Measurements from ENCODE around the gene CHD6.

Gene CHD6

DNA sequence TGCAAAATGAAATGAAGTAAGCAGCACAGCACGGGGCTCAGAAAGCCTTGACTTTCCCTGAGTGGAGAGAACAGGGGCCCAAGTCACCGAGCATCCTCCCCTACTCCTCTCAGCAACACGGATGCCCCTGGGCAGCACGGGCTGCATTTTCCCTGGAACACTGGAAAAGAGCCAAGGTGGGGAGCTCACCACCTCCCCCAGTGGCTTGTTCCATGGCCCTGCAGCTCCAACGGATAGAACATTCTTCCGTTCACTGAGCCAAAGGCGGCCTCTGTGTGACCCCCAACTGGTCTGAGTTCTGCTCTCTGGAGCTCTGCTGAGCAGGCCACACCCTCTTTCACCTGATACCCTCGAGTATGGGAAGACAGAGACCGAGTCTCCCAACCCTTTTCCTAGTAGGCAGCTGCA is 230.7 kb downstream of the CHD6 start:
- FAIRE-seq: no peak

DNA sequence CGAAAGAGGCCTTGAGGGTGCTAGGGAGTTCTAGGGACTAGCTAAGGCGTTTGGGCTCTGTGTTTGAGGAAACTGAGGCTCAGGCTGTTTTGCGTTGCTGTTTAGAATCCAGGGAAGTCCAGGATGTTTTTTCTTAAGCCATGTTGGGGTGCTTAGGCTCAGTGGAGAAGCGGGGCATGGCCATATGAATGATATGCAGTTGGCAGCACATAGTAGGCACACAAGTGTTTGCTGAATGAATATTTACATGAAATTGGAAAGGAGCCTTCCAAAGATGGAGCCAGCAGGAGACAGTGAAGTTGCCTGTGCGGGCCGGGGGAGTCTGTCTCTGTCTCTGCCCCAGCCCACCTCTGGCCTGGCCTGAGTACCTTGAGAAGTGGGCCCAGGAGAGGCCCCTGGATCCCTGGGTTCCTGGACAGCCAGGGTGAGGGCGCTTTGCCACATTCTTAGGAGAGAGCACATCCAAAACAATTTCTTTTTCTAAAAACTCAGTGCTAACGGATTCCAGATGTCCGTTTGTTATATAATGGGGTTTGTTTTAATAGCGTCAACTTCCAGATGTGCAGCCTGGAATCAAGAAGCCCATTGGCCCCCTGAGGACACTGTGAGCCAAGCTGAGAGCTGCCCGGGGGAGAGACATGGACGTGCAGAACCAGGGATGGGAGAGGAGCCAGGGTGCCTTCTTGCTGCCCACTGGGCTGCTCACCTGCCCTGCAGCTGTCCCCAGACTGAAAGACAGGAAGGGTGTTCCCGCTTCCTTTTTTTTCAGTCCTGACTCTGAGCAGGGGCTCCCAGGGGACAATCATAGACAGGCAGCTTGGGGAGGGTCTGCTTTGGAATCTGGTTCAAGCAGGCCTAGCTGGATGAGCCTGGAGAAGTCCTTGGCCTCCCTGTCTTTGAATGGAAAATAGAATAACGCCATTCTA is 231.4 kb downstream of the CHD6 start:
- FAIRE-seq: no peak

- FAIRE-seq: no peak
These were observed 235.3 kb downstream of the CHD6 start for GRCh38 chr20:41382791-41383305.

DNA sequence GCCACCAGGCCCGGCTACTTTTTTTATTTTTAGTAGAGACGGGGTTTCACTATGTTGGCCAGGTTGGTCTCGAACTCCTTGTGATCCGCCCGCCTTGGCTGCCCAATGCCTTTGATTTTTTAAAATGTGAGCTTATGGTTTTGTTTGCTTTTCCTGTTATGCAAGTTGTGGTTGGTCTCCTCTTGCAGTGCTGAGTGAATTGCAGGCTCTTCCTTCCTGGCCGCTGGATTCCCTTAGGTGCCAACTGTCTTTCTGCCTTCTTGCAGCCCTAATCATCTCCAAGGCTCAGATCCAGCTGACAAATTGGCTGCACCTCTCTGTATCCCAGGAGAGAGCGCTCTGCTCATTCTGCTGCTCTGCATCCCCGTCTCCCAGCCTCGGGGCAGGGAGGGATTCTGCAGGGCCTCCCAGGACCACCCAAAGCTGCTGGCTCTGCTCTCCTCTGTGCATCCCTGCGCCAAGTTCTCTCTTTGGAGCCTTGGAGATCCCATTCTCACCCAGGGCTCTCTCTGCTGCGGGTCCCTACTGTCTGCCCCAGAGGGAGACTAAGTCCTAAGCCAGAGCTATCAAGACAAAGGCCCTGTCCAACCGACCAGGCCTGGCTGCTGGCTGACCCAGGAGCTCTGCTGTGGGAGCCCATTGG is 237.5 kb downstream of the CHD6 start:
- no peak for FAIRE-seq

GRCh38 chr20:41379551-41379950 is 238.6 kb downstream of the CHD6 start:
- no peak for FAIRE-seq

DNA sequence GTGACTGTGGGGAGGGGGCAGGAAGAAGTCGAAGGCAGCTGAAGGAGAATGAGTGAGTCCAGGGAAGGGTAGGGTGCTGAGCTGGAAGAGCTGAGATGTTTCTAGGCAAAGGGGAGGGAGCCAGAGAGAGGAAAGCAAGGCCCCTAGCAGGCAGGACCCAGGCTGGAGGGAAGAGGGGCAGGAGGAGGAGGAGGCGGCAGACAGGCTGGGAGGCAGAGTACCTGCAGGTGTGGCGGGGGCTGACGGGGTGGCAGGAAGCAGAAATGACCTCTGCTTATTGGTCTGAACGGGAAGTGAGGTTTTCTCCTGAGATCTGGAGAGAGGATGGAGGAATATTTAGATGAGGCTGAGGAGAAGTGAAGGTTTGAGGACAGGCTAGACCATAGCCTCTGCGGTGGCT is 240.9 kb downstream of the CHD6 start:
- no peak for FAIRE-seq

DNA sequence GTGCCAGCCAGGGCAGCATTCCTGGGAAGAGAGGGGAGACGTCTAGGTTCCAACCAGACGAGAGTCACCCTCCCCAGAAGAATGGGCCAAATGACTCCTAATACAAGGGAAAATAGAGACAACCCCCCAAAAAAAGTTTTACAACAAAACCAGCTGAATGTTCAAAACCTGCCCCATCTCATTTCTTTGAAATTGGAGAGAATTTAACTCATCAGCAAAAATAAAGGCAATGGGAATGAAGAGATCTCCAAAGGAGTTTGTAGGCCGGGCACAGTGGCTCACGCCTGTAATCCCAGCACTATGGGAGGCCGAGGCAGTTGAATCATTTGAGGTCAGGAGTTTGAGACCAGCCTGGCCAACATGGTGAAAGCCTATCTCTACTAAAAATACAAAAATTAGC is 241.8 kb downstream of the CHD6 start:
- no peak for FAIRE-seq

- no peak for FAIRE-seq
These were observed 242.3 kb downstream of the CHD6 start for GRCh38 chr20:41375846-41376245.

GRCh38 chr20:41373931-41374920 is 244.0 kb downstream of the CHD6 start:
- no peak for FAIRE-seq

DNA sequence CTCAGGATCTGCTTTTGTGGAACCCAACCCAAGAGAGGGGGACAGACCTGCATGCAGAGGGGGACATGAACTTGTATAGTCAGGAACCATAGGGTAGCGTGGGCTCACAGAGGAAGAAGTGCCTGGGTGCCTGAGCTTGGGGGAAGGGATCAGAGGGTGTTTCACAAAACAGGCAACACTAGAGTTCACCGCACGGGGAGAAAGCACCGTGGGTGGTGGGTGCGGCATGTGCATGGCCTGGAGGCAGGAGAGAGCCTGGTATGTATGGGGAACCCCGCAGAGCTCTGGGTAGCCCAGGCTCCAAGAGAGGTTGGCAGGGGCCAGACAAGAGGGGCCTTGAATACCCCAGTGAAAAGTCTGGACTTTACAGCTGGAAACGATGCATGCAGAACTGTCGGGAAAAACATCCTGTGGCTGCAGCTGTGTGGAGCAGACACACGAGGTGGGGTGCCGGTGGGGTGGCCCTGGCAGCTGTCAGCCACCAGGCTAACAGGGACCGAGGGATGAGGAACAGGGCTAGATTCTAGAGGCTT is 244.9 kb downstream of the CHD6 start:
- FAIRE-seq: no peak

- no peak for FAIRE-seq
These were observed 246.8 kb downstream of the CHD6 start for GRCh38 chr20:41371371-41371770.

DNA sequence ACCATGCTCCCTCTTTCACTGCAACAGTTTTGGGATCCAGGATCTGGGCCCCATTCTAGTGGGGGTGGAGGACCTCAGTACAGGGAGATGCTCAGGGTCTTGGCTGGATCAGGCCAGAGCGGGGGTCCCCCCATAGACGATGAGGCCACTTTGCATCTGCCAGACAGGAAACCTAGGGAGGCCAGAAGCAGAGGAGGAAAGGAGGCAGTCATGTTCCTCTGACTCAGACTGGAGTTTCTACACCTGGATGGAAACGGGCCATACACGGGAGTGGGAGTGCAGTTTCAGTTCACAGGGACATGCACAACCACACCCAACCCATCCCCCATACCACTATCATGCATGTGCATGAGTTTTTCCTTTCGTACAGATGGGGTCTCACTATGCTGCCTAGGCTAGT is 248.0 kb downstream of the CHD6 start:
- FAIRE-seq: no peak

DNA sequence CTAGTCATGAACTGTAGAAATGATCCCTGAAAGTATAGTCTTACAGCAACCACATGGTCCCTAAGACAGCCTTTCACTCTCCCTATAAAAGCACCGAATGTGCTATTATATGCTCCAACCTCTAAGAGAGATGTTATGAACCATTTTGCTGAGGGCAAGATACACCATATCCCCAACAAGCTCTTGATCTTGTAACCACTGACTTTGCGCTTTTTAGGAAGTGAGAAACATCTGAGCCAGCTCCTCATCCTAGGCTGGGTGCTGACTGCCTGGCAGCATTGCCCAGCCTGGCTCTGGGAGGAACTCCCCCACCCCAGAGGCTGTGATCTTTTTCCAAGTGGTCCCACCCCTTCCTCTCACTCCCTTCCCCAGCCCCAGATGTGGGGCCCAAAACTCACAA is 248.5 kb downstream of the CHD6 start:
- FAIRE-seq: no peak

DNA sequence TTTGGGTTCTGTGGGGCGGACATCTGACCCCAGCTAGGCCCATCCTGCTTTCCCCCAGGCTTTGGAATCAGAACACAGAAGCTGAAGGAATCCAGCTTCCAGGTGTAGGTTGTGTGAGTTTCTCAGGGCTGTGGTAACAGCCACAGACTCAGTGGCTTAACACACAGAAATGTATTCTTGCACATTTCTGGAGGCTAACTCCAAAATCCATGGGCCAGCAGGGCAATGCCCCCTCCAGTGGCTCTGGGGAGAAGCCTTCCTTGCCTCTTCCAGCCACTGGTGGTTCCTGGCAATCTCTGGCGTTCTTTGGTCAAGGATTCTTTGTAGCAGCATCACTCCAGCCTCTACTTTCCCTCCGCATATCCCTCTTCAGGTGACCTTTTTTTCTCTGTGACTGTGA is 250.2 kb downstream of the CHD6 start:
- FAIRE-seq: no peak

DNA sequence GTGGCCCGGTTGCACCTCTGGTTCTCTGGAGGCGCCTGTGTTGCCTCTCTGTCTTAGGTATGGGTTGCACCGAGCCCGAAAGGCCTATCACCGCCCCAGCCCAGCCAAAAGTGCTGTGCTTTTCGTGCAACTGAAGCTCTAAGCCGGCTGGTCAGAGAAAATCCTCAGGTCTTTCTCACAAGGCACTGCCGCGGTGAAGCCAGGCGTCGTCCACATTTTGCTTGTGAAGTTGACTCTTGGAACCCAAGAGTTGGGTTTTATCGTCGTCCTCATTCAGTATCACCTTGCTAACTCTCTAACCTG is 250.8 kb downstream of the CHD6 start:
- no peak for FAIRE-seq

GRCh38 chr20:41366546-41367392 is 251.4 kb downstream of the CHD6 start, which contains the start of gene EMILIN3:
Gene EMILIN3, minus strand, starts transcription at chr20:41366818. Its CDS starts 184 bp downstream, at chr20:41366634.
- no peak for FAIRE-seq

- no peak for FAIRE-seq
These were observed 252.2 kb downstream of the CHD6 start for GRCh38 chr20:41365777-41366545.

- FAIRE-seq: no peak
These were observed 253.0 kb downstream of the CHD6 start for GRCh38 chr20:41364967-41365765.

GRCh38 chr20:41364236-41364855 is 253.8 kb downstream of the CHD6 start:
- no peak for FAIRE-seq

- FAIRE-seq: no peak
These were observed 254.6 kb downstream of the CHD6 start for GRCh38 chr20:41363601-41364000.
